Neuronal stem cell (in vitro differentiated cells): ENCODE data around the gene UVSSA.
A peak's percentile ranks its signal among the peaks of the same experiment; 100 is the strongest.

Experiments used
- DNase-seq: peaks from one replicate; pipeline ENCODE4 v3.0.0-alpha.2; 2013; ENCODE audit warnings: low spot score
- H2AFZ ChIP-seq: one replicate; pipeline ENCODE4 v1.6.1; 2013; ENCODE audit warnings: mild to moderate bottlenecking, low read length, inconsistent platforms
- H2AK5ac ChIP-seq: 2 replicates; pipeline ENCODE4 v1.6.1; 2013; ENCODE audit warnings: low read depth, mild to moderate bottlenecking, inconsistent platforms, low read length, moderate library complexity, mixed read lengths
- H2BK120ac ChIP-seq: 2 replicates; pipeline ENCODE4 v1.6.1; 2013; ENCODE audit warnings: low read depth, mild to moderate bottlenecking, inconsistent platforms, low read length, moderate library complexity, mixed read lengths
- H2BK12ac ChIP-seq: one replicate; pipeline ENCODE4 v1.6.1; 2013; ENCODE audit warnings: low read length, inconsistent platforms
- H2BK15ac ChIP-seq: 2 replicates; pipeline ENCODE4 v1.6.1; 2013; ENCODE audit warnings: mild to moderate bottlenecking, low read length, inconsistent platforms, mixed read lengths
- H2BK5ac ChIP-seq: one replicate; pipeline ENCODE4 v1.6.1; 2013; ENCODE audit warnings: inconsistent platforms, mild to moderate bottlenecking, low read length, moderate library complexity
- H3K14ac ChIP-seq: one replicate; pipeline ENCODE4 v1.6.1; 2013; ENCODE audit warnings: low read length, inconsistent platforms
- H3K18ac ChIP-seq: 2 replicates; pipeline ENCODE4 v1.6.1; 2013; ENCODE audit warnings: low read length, inconsistent platforms
- H3K23ac ChIP-seq: 2 replicates; pipeline ENCODE4 v1.6.1; 2013; ENCODE audit warnings: low read depth, mild to moderate bottlenecking, mixed read lengths, low read length, inconsistent platforms; ENCODE audit not compliant: poor library complexity
- H3K27ac ChIP-seq: replicated peaks from 3 replicates; pipeline ENCODE4 v1.5.1; 2013; ENCODE audit warnings: low read length, inconsistent platforms
- H3K27me3 ChIP-seq, 3 experiments: 2 replicates each; pipeline ENCODE4 v1.6.1; 2013; ENCODE audit warnings: low read length in 3 of 3, mild to moderate bottlenecking in 2 of 3, inconsistent platforms in 1 of 3, low read depth in 1 of 3, mixed read lengths in 1 of 3, moderate library complexity in 1 of 3; ENCODE audit not compliant: control insufficient read depth in 3 of 3, insufficient read depth in 3 of 3
- H3K36me3 ChIP-seq, 2 donors: replicated peaks in 1 of 2; 2 replicates each; pipeline ENCODE4 v1.6.1; 2013; ENCODE audit warnings: low read length in 2 of 2; ENCODE audit not compliant: control insufficient read depth in 2 of 2, insufficient read depth in 2 of 2
- H3K4ac ChIP-seq: 2 replicates; pipeline ENCODE4 v1.6.1; 2013; ENCODE audit warnings: inconsistent platforms, mild to moderate bottlenecking, low read length, moderate library complexity
- H3K4me1 ChIP-seq, 2 donors: 1 replicate in 1 of 2; 2 replicates in 1 of 2; pipeline ENCODE4 v1.6.1; 2013; ENCODE audit warnings: low read length in 2 of 2, low read depth in 1 of 2; ENCODE audit not compliant: control insufficient read depth in 2 of 2, insufficient read depth in 1 of 2
- H3K4me2 ChIP-seq: one replicate; pipeline ENCODE4 v1.6.1; 2013; ENCODE audit warnings: mild to moderate bottlenecking, low read length, inconsistent platforms; ENCODE audit not compliant: insufficient read depth, poor library complexity, severe bottlenecking
- H3K4me3 ChIP-seq, 2 donors: 2 replicates each; pipeline ENCODE4 v1.5.1; 2013; ENCODE audit warnings: low read length in 2 of 2, mild to moderate bottlenecking in 2 of 2, inconsistent platforms in 1 of 2, moderate library complexity in 1 of 2
- H3K79me1 ChIP-seq: one replicate; pipeline ENCODE4 v1.6.1; 2013; ENCODE audit warnings: low read depth, mild to moderate bottlenecking, inconsistent platforms, low read length, moderate library complexity
- H3K9ac ChIP-seq: one replicate; pipeline ENCODE4 v1.6.1; 2013; ENCODE audit warnings: mild to moderate bottlenecking, low read depth, low read length, inconsistent platforms; ENCODE audit not compliant: poor library complexity
- H3K9me3 ChIP-seq, 2 donors: replicated peaks in 1 of 2; 2 replicates each; pipeline versions ENCODE3 to v1.6.1; 2013; ENCODE audit warnings: low read length in 2 of 2, mild to moderate bottlenecking in 2 of 2, inconsistent platforms in 1 of 2, low read depth in 1 of 2, mixed read lengths in 1 of 2, moderate library complexity in 1 of 2; ENCODE audit not compliant: control insufficient read depth in 2 of 2, insufficient read depth in 1 of 2
- H4K8ac ChIP-seq: one replicate; pipeline ENCODE4 v1.6.1; 2013; ENCODE audit warnings: low read depth, mild to moderate bottlenecking, inconsistent platforms, low read length, moderate library complexity
- H4K91ac ChIP-seq: one replicate; pipeline ENCODE4 v1.6.1; 2013; ENCODE audit warnings: low read length, low read depth, mild to moderate bottlenecking, inconsistent platforms; ENCODE audit not compliant: poor library complexity
- WGBS, 2 donors: extraction: QIAGEN DNeasy Blood & Tissue Kit; methylation state at CpG; one replicate each; pipeline ENCODE4 v1.1.7; 2013; ENCODE audit warnings: missing lambda C conversion rate in 2 of 2, mixed read lengths in 1 of 2; ENCODE audit not compliant: insufficient read length in 2 of 2, insufficient replicate concordance in 1 of 2; ENCODE audit errors: extremely low coverage in 2 of 2; 5-methylcytosine and 5-hydroxymethylcytosine counted together

Gene UVSSA

DNA sequence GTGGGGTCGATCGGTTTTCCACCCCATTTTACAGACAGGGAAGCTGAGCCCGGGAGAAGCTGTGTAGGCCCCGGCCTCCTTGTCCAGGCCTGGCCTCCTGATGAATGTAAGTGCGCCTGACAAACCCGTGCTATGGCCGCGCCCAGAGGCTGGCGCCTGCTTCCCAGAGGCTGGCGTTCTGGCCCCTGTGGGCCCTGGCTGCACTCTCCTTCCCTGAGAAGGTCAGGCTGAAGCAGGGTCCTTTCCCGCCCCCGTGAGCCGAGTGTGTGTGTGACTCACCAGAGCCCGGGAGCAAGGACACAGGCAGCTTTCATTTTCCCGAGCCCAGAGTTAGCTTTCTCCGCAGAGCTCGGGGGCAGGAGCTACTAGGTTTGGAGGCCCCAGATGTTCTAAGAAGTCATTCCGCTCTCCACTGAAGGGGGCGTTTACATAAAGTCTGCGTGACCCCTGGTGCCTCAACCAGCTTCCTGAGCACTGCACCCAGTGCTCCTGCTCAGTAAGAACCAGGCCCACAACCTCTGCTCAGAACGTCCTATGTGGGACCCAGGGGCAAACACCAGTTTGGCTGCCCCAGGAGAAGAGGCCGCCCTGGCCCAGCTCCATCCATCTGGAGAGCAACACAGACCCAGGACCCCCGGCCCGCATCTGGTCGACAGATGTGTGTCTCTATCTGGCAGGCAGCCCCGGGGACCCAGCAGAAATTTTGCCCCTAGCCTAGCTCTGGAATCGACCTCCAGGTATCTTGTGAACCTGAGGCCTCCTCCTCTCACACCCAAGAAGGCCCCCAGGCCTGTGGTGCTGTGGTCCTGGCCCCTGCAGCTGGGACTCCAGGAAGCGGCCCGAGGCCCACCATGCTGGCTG is 13.6 kb downstream of the UVSSA start:
- Histone ChIP-seq H3K27ac (no peak overlapping the region), H3K4me1 (no peaks in the 10 kb centered on the region), H3K36me3 (peaks cover 3 to 28% of the 10 kb centered on the region in 2 donors), H2BK5ac (no peak overlapping the region), H3K23ac (peak overlapping the region; percentile 65), H2AFZ (no peak overlapping the region), H2BK12ac (peak overlapping the region; percentile 41), H3K4me3 (no peak overlapping the region), H3K14ac (peak overlapping the region; percentile 38), H2BK120ac (no peak overlapping the region), H3K27me3 (no peaks in the 10 kb centered on the region), H4K91ac (no peak overlapping the region), H3K9ac (peak overlapping the region; percentile 44), H3K79me1 (peaks cover 2% of the 10 kb centered on the region), H3K18ac (peak overlapping the region; percentile 28), H2AK5ac (no peak overlapping the region), H4K8ac (no peak overlapping the region), H3K4me2 (no peak overlapping the region), H3K9me3 (no peaks in the 10 kb centered on the region), H3K4ac (no peak overlapping the region), H2BK15ac (no peak overlapping the region)
- no peak for DNase-seq
- WGBS, 2 donors = no CpG with 5 or more reads among the region's 29 CpGs

DNA sequence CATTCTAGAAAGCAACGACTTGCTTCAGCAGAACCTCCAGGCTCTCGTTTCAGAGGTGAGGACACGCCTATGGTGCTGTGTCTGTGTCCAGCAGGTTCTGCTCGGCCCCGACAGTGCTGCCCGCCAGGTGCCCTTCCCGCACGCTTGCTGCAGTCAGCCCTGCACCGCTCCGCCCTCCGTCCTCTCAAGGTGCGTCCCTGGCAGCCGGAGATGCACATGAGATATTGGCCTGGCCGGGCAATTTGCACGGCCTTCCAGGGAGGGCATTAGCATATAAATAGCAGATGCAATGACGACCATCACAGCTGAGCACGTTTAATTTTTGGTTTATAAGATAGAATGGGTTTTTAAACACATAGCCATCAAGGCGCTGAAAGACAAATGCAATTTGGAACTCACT is 14.4 kb downstream of the UVSSA start:
- no peak overlapping the region for H3K9ac ChIP-seq
- no peaks in the 10 kb centered on the region for H3K4me1 ChIP-seq
- WGBS, 2 donors = no CpG with 5 or more reads among the region's 18 CpGs
- no peak overlapping the region for H2BK120ac ChIP-seq
- H3K18ac ChIP-seq = no peak overlapping the region
- no peak overlapping the region for H4K8ac ChIP-seq
- no peak overlapping the region for H2BK5ac ChIP-seq
- no peak overlapping the region for H2AK5ac ChIP-seq
- peaks cover 0 to 25% of the 10 kb centered on the region in 2 donors for H3K36me3 ChIP-seq
- H3K23ac ChIP-seq = no peak overlapping the region
- H3K79me1 ChIP-seq = peaks cover 2% of the 10 kb centered on the region
- no peak overlapping the region for H3K27ac ChIP-seq
- no peak overlapping the region for H3K4me3 ChIP-seq
- H4K91ac ChIP-seq = no peak overlapping the region
- H3K27me3 ChIP-seq = no peaks in the 10 kb centered on the region
- H3K4me2 ChIP-seq = no peak overlapping the region
- no peak overlapping the region for H3K4ac ChIP-seq
- H3K14ac ChIP-seq = no peak overlapping the region
- H2AFZ ChIP-seq = no peak overlapping the region
- no peaks in the 10 kb centered on the region for H3K9me3 ChIP-seq
- no peak for DNase-seq
- H2BK15ac ChIP-seq = no peak overlapping the region
- no peak overlapping the region for H2BK12ac ChIP-seq

GRCh38 chr4:1362046-1362445 is 15.0 kb downstream of the UVSSA start:
- H3K23ac ChIP-seq = no peak overlapping the region
- no peaks in the 10 kb centered on the region for H3K4me1 ChIP-seq

GRCh38 chr4:1362521-1362920 is 15.5 kb downstream of the UVSSA start:
- H3K27me3 ChIP-seq = no peaks in the 10 kb centered on the region
- peaks cover 5% of the 10 kb centered on the region for H3K79me1 ChIP-seq
- H3K9me3 ChIP-seq = no peaks in the 10 kb centered on the region
- peak overlapping the region; percentile 89 for H3K23ac ChIP-seq
- peaks cover 0 to 17% of the 10 kb centered on the region in 2 donors for H3K36me3 ChIP-seq
- no peak overlapping the region for H3K27ac ChIP-seq
- no peak overlapping the region for H2BK5ac ChIP-seq
- H3K18ac ChIP-seq = no peak overlapping the region
- peak overlapping the region; percentile 63 for H3K9ac ChIP-seq
- H4K91ac ChIP-seq = no peak overlapping the region
- no peak overlapping the region for H4K8ac ChIP-seq
- WGBS, 2 donors = no CpG with 5 or more reads among the region's 17 CpGs
- no peak overlapping the region for H3K4ac ChIP-seq
- no peak overlapping the region for H2BK120ac ChIP-seq
- no peak for DNase-seq
- H2BK12ac ChIP-seq = no peak overlapping the region
- H2BK15ac ChIP-seq = no peak overlapping the region
- peak overlapping the region; percentile 88 for H2AK5ac ChIP-seq
- no peak overlapping the region for H3K4me2 ChIP-seq
- H3K14ac ChIP-seq = no peak overlapping the region
- H3K4me1 ChIP-seq = no peaks in the 10 kb centered on the region
- no peak overlapping the region for H2AFZ ChIP-seq
- no peak overlapping the region for H3K4me3 ChIP-seq

More at GRCh38 chr4:1362046-1362445, 15.0 kb downstream of the UVSSA start:
- no CpG with 5 or more reads among the region's 10 CpGs for WGBS, 2 donors
- Histone ChIP-seq H2BK12ac (peak overlapping the region; percentile 10), H4K8ac (no peak overlapping the region), H2AFZ (no peak overlapping the region), H3K79me1 (peaks cover 5% of the 10 kb centered on the region), H3K4ac (no peak overlapping the region), H3K27ac (no peak overlapping the region), H3K27me3 (no peaks in the 10 kb centered on the region), H2AK5ac (no peak overlapping the region), H4K91ac (no peak overlapping the region), H3K36me3 (peaks cover 0 to 21% of the 10 kb centered on the region in 2 donors), H3K18ac (no peak overlapping the region), H3K9ac (no peak overlapping the region), H3K4me2 (no peak overlapping the region), H2BK120ac (no peak overlapping the region), H2BK15ac (no peak overlapping the region), H3K4me3 (no peak overlapping the region), H3K9me3 (no peaks in the 10 kb centered on the region), H2BK5ac (no peak overlapping the region), H3K14ac (no peak overlapping the region)
- DNase-seq = no peak
